Lower leg skin (tissue), 4 donors: ENCODE data around the gene ALLC. TPM values are rescaled to one million over a fixed set of nuclear protein-coding genes. Genes with fewer than 3 reads are reported as not detected.
"Not testable (repeated sequence)": the region's sequence is repeated elsewhere in the genome, so short reads cannot be mapped to it uniquely, and the experiment has no call there.

ENCODE experiments used
- DNase-seq, 2 donors: peaks; one replicate each; pipeline ENCODE4 v3.0.0-alpha.2; 2019; ENCODE audit warnings: low spot score in 2 of 2
- H3K4me3 ChIP-seq: fragments of 200-600 bp; sonication (generic); 2 replicates; pipeline ENCODE4 v1.5.1; 2017; ENCODE audit warnings: mild to moderate bottlenecking, low read depth; ENCODE audit not compliant: poor library complexity, severe bottlenecking
- POLR2A ChIP-seq, 2 donors: fragments of 450-650 bp; IDR thresholded peaks; one replicate each; pipeline ENCODE4 v1.6.1; 2016 to 2017; ENCODE audit warnings: antibody characterized with exemption in 2 of 2, mild to moderate bottlenecking in 1 of 2, moderate library complexity in 1 of 2
- WGBS, 2 donors: methylation state at CpG; one replicate each; pipeline ENCODE4 v1.1.5; 2018; 5-methylcytosine and 5-hydroxymethylcytosine counted together
- intact Hi-C: fragments of 100-400 bp; cut with DNase I; formaldehyde crosslinking; loops from one replicate; pipeline ENCODE4 v1.15.0; 2023; ENCODE audit warnings: low total_unique reads
- total RNA-seq, 4 donors: library from RNA; depleted of rRNA; stranded (reverse); fragments of >200 nt; gene quantifications; one replicate each; pipeline ENCODE4 v1.1.0, GENCODE V29; 2016
- TF ChIP-seq, protein P1 (sequence below), 3 donors: fragments of 450-650 bp; IDR thresholded peaks; one replicate each; pipeline ENCODE4 v1.5.1; 2016; ENCODE audit warnings: antibody characterized with exemption in 3 of 3, mild to moderate bottlenecking in 3 of 3, moderate library complexity in 2 of 3

The ALLC gene
- total RNA-seq, 4 donors from 2014 or later = 0.23 to 1.1 TPM; not detected in 2

DNA sequence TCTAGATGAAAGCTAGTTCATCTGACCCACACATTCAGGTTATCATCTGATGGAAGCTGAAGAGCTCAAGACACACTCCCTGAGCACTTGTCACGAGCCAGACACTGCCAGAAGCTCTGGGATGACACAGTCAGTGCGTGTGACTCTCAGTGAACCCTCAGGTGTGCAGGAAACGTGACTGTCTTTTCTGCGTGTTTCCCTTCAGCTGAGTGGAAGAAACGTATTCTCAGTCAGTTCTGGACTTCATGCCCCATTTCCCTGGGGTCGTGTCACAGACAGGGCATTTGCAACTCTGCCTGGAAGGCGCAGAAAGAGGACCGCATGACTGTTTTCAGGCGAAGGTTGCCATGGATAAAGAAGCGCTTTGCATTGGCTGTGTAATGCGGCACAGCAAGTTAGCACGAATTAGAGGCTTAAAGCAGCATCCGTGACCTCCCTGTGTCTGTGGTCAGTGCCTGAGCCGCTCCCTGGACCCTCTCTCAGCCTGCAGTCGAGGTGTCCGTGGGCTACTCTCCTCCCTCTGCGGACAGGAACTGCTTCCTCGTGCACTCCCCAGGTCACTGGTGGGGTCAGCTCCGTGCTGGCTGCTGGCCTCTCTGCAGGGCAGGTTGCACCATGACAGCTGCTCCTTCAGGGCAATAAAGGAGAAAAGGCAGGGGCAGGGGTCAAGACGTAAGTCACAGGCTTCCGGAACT is 3.3 kb upstream of the ALLC start:
- H3K4me3 ChIP-seq = no peak overlapping the region
- intact Hi-C loops = no loop called here
- TF ChIP-seq POLR2A (IDR thresholded peaks at IDR 0.05) = no peak
- TF ChIP-seq, protein P1, sequence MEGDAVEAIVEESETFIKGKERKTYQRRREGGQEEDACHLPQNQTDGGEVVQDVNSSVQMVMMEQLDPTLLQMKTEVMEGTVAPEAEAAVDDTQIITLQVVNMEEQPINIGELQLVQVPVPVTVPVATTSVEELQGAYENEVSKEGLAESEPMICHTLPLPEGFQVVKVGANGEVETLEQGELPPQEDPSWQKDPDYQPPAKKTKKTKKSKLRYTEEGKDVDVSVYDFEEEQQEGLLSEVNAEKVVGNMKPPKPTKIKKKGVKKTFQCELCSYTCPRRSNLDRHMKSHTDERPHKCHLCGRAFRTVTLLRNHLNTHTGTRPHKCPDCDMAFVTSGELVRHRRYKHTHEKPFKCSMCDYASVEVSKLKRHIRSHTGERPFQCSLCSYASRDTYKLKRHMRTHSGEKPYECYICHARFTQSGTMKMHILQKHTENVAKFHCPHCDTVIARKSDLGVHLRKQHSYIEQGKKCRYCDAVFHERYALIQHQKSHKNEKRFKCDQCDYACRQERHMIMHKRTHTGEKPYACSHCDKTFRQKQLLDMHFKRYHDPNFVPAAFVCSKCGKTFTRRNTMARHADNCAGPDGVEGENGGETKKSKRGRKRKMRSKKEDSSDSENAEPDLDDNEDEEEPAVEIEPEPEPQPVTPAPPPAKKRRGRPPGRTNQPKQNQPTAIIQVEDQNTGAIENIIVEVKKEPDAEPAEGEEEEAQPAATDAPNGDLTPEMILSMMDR (IDR thresholded peaks at IDR 0.05) = no peak
- no peak for DNase-seq
- WGBS, 2 donors = 74 to 76% methylated on average over 21 of the region's 21 CpGs

DNA sequence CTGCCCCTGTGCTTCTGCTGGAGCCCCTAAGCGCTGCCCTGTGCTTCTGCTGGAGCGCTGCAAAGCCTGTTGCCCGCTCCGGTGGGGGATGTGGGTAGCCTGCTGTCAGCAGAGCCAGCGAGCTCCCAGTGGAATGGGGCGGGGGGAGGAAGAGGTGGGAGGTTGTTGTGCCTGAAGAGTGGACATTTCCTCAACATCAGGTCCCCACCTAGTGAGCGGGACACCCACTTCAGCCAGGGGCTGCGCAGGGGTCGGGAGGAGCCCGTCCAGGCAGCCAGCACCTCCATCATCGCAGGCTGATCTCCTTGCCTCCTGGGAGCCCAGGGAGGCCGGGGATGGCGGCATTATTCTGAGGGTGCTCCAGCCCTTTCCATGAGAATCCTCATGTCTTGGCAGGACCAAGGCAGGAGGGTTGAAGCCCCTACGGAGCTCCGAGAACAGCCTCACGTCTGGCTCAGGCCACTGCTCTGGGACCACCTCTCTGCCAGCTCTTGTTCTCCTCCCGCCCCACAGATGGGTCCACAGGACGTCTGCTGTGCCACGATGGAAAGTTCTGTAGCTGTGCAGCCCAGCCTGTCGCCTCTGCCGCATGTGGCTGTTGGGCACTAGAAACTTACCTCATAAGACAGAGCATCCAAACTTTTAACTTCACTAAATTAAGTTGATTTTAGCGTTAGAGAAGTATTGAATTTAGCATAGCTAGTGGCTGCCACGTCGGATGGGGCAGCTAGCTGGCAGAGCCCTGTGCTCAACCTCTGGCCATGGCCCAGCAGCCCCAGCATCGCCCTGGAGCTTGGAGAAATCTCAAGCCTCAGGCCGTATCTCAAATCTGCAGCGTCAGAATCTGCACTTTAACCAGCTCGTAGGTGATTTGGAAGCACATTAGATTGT is 1.9 kb upstream of the ALLC start:
- 80 to 83% methylated on average over 22 to 26 of the region's 28 CpGs for WGBS, 2 donors
- intact Hi-C loops = no loop called here
- no peak overlapping the region for H3K4me3 ChIP-seq
- TF ChIP-seq POLR2A (IDR thresholded peaks at IDR 0.05) = no peak
- TF ChIP-seq, protein P1 (IDR thresholded peaks at IDR 0.05) = no peak
- DNase-seq = no peak

DNA sequence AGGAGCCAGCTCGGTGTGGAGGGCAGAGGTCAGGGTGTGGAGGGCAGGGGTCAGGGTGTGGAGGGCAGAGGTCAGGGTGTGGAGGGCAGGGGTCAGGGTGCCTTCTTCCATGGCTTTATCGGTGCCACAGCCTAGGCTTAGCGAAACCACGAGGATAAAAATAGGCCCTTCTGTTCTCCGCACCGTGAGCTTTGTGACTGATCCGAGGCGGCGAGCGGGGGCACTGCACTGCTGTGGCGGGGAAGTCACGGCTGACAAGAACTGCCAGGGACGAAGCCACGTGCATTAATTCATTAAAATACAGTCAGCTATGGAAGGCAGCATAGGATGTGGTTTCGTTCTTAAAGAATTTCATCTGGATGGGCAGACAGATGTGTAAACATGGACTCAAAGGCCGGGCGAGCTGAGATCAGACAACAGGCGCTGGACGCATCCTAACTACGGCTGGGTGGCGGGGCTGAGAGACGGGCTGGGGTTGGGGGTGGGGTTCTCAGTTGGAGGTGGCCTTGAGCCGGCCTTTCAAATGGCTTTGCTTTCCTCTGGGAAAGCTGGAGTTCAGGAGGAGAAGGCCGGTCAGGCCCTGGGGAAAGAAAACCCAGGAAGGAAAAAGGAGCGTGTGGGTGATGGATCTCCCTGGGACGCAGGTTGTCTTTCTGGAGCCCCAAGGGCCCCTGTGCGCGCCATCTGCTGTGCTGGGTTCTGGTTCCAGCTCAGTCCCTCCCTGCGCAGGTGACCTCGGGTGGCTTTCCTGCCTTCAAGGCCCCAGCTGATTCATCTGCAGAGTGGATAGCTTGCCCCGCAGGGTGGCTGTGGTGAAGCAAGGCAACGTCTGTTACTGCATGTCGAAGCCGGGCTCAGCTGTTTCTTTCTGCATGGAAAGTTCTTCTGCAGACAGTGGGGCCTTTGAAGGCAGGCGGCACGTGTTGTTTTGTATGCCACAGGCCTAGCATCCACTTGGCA is 958 bp upstream of the ALLC start:
- no peak overlapping the region for H3K4me3 ChIP-seq
- TF ChIP-seq, protein P1 (IDR thresholded peaks at IDR 0.05) = no peak
- TF ChIP-seq POLR2A (IDR thresholded peaks at IDR 0.05) = no peak
- WGBS, 2 donors = 80 to 84% methylated on average over 36 of the region's 36 CpGs
- DNase-seq = no peak
- intact Hi-C loops = no loop called here

DNA sequence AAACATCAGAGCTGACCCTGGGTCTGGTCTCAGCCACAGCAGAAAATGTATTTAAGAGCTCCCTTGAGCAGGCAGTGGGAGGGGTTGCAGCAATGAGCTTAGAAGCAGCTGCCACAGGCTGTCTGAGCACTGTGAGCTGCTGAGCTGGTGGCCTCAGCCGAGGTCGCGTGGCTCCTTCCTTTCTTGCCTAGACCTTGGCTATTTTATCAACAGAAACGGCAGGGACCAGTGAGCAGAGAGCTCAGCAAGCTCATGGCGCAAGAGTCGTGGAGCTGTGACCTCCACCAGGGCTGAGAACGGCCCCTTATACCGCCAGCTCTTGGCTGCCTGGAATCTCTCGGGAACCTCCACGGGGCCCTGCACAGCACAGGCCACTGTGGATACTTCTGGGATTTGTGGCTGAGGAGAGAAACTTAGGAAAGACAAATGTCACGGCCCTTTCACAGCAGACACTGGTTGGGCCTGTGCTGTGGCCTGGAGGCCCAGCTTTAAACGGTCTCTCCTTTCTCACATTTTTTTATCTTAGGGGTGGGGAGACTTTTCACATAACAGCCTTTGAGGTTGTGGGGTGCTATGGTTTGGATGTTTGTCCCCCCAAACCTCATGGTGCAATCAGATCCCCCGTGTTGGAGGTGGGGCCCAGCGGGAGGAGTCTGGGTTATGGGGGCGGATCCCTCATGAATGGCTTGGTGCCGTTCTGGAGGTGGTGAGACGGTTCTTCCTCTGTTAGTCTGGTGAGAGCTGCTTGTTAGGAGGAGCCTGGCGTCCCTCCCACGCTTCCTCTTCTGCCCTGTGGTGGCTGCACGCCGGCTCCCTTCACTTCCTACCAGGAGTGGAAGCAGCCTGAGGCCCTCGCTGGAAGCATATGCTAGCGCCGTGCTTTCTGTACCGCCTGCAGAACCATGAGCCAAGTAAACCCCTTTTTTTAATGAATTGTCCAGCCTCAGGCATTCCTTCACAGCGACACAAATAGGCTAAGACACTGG is 1.7 kb downstream of the ALLC start:
- H3K4me3 ChIP-seq = no peak overlapping the region
- TF ChIP-seq POLR2A (IDR thresholded peaks at IDR 0.05) = no peak
- TF ChIP-seq, protein P1 (IDR thresholded peaks at IDR 0.05) = no peak
- no peak for DNase-seq
- WGBS, 2 donors = 71 to 75% methylated on average over 22 to 26 of the region's 26 CpGs
- intact Hi-C loops = no loop called here

DNA sequence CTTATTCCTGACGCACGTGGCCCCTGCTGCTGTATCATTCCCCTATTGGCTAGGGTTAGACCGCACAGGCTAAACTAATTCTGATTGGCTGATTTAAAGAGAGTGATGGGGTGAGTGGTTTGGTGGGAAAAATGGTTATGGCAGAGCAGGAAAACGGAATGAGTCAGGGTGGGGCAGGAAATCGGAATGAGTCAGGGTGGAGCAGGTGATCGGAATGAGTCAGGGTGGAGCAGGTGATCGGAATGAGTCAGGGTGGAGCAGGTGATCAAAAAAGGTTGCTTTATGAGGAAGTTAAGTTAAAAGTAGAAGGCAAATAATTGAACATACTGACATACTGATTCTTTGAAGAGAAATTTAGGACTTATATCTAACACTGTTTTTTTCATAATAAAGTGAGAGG is 2.6 kb downstream of the ALLC start:
- H3K4me3 ChIP-seq, intact Hi-C loops, DNase-seq: not testable (repeated sequence)
- 57 to 70% methylated on average over 7 of the region's 7 CpGs for WGBS, 2 donors
